Measurements from ENCODE around the gene MID1.

DNA sequence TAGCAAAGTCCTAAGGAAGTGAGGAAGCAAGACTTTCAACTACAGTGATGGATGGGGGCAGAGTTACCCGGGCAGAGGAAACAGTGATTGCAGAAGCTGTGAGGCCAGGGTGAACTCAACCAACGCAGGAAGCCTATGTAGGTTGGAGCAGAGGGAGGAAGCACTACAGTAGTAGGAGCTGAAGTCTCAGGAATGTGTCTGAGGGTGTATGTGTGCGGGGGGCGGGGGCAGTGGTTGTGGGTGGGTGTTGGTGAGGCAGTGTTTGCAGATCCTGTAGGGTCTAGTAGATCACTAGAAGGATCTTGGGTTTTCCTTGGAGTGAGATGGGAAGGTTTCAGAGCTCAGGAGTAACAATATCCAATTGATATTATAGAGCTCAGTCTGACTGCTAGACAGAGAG lies 9.9 kb upstream of the MID1 start:
- no peak for TF ChIP-seq POLR2A (IDR thresholded peaks at IDR 0.05; ENCODE audit: low read length)
- TF ChIP-seq GATA1 (IDR thresholded peaks at IDR 0.05; ENCODE audit: low read depth, low read length): no peak

Data from erythroblast (primary cell).